GM12878 (cell line): ENCODE data around the gene DPP4. TPM values are rescaled to one million over a fixed set of nuclear protein-coding genes. Genes with fewer than 3 reads are reported as not detected.

Source experiments
- ATAC-seq: fragments of 200-7000 bp; cut with Tn5 transposase; 3 replicates; pipeline ENCODE4 v1.9.1; 2020; ENCODE audit warnings: mild to moderate bottlenecking, moderate library complexity
- BruUV-seq: library from RNA; stranded (reverse); fragments of 400-500 nt; replicated peaks from 2 replicates; lab custom pipeline; 2021; lab: Mats Ljungman, UMichigan
- CTCF ChIA-PET: fragments of 300-600 bp; sonication (Branson Sonifier 250); formaldehyde crosslinking; extraction: SDS; loops from one replicate; lab custom pipeline; 2021; ENCODE audit warnings: inconsistent platforms; lab: Yijun Ruan, JAX
- POLR2A ChIA-PET: fragments of 350-600 bp; formaldehyde crosslinking; extraction: SDS; loops from one replicate; lab custom pipeline; 2021; ENCODE audit warnings: inconsistent platforms; lab: Charles Lee
- RAD21 ChIA-PET: fragments of 300-600 bp; sonication (Branson Sonifier 250); formaldehyde crosslinking; loops from one replicate; lab custom pipeline; 2023; ENCODE audit warnings: antibody characterized with exemption; ENCODE audit not compliant: unreplicated experiment; lab: Charles Lee
- SMC1A ChIA-PET: fragments of 300-600 bp; sonication (Branson Sonifier 250); formaldehyde crosslinking; loops from one replicate; lab custom pipeline; 2023; ENCODE audit not compliant: unreplicated experiment, uncharacterized antibody; lab: Charles Lee
- DNase-seq: peaks from one replicate; pipeline ENCODE4 v3.0.0-alpha.2; 2011; ENCODE audit warnings: low read depth, low spot score
- FAIRE-seq: peaks from 3 replicates; lab custom pipeline; 2011; peaks lifted over from hg19 to GRCh38; lab: Jason Lieb, UNC
- H2AFZ ChIP-seq: 2 replicates; pipeline ENCODE4 v1.6.0; 2011; ENCODE audit warnings: low read depth, low read length, control low read depth; ENCODE audit not compliant: control insufficient read depth
- H3K27ac ChIP-seq: 2 replicates; pipeline ENCODE4 v1.5.1; 2011; ENCODE audit warnings: control low read depth; ENCODE audit not compliant: control insufficient read depth, insufficient read depth
- H3K27me3 ChIP-seq, 2 experiments: replicated peaks in 1 of 2; 2 replicates each; pipeline versions ENCODE4 v1.6.0 to v1.6.1; 2011; ENCODE audit warnings: low read length in 1 of 2; ENCODE audit not compliant: control insufficient read depth in 2 of 2, insufficient read depth in 2 of 2
- H3K36me3 ChIP-seq, 2 experiments: 2 replicates each; pipeline ENCODE4 v1.5.1; 2011; ENCODE audit warnings: low read length in 1 of 2; ENCODE audit not compliant: control insufficient read depth in 2 of 2, insufficient read depth in 2 of 2
- H3K4me1 ChIP-seq: 2 replicates; pipeline ENCODE4 v1.6.1; 2011; ENCODE audit warnings: mild to moderate bottlenecking, low read length, moderate library complexity, mixed read lengths; ENCODE audit not compliant: control insufficient read depth, insufficient read depth
- H3K4me2 ChIP-seq: 2 replicates; pipeline ENCODE4 v1.6.0; 2011; ENCODE audit warnings: control low read depth; ENCODE audit not compliant: control insufficient read depth, insufficient read depth
- H3K4me3 ChIP-seq: fragments of 200-600 bp; sonication (generic); 2 replicates; pipeline ENCODE4 v1.5.1; 2016
- H3K79me2 ChIP-seq: 2 replicates; pipeline ENCODE4 v1.6.0; 2011; ENCODE audit warnings: low read length; ENCODE audit not compliant: control insufficient read depth, insufficient read depth
- H3K9ac ChIP-seq: 2 replicates; pipeline ENCODE4 v1.8.0; 2011; ENCODE audit warnings: low read length, control low read depth, mixed read lengths; ENCODE audit not compliant: control insufficient read depth, insufficient read depth
- H3K9me3 ChIP-seq: replicated peaks from 3 replicates; pipeline ENCODE4 v1.5.1; 2011; ENCODE audit warnings: mild to moderate bottlenecking, low read length; ENCODE audit not compliant: control insufficient read depth, insufficient read depth
- H4K20me1 ChIP-seq: 2 replicates; pipeline ENCODE4 v1.6.0; 2011; ENCODE audit not compliant: control insufficient read depth, insufficient read depth
- BMI1 ChIP-seq: fragments of 450-650 bp; IDR thresholded peaks from 2 replicates; pipeline ENCODE4 v1.6.1; 2016; ENCODE audit warnings: mild to moderate bottlenecking, moderate library complexity, borderline replicate concordance
- FOS ChIP-seq: IDR thresholded peaks from 3 replicates; pipeline ENCODE4 v1.6.1; 2011; ENCODE audit warnings: borderline replicate concordance; ENCODE audit not compliant: insufficient read length; ENCODE audit errors: extremely low read depth
- GABPA ChIP-seq: IDR thresholded peaks from 2 replicates; pipeline ENCODE4 v1.6.1; 2014; ENCODE audit warnings: antibody characterized with exemption, low read depth, mild to moderate bottlenecking, inconsistent platforms
- KAT2A ChIP-seq: conservative IDR thresholded peaks from 2 replicates; pipeline ENCODE4 v1.6.1; 2011; ENCODE audit warnings: low read depth, low read length; ENCODE audit not compliant: control insufficient read depth
- MEF2A ChIP-seq: IDR thresholded peaks from 2 replicates; pipeline ENCODE4 v1.6.1; 2011; ENCODE audit warnings: low read depth, mild to moderate bottlenecking, low read length, moderate library complexity; ENCODE audit not compliant: insufficient read depth
- MYB ChIP-seq: fragments of 150-350 bp; IDR thresholded peaks from 2 replicates; pipeline ENCODE4 v1.6.1; 2014; ENCODE audit warnings: mild to moderate bottlenecking, low read depth, low read length, borderline replicate concordance
- NFYB ChIP-seq: IDR thresholded peaks from 2 replicates; pipeline ENCODE4 v1.6.1; 2011; ENCODE audit warnings: low read depth, mild to moderate bottlenecking, low read length, improper control_type of control experiment, moderate library complexity; ENCODE audit not compliant: insufficient read depth
- RB1 ChIP-seq: fragments of 450-650 bp; formaldehyde crosslinking; IDR thresholded peaks from 2 replicates; pipeline ENCODE4 v1.6.1; 2017; ENCODE audit warnings: mild to moderate bottlenecking, borderline replicate concordance
- SREBF1 ChIP-seq: IDR thresholded peaks from 2 replicates; pipeline ENCODE4 v1.6.1; 2012; ENCODE audit warnings: mild to moderate bottlenecking, low read length
- SREBF2 ChIP-seq: IDR thresholded peaks from 2 replicates; pipeline ENCODE4 v1.6.1; 2012; ENCODE audit warnings: mild to moderate bottlenecking, low read length
- TARDBP ChIP-seq: IDR thresholded peaks from 2 replicates; pipeline ENCODE4 v1.6.1; 2016; ENCODE audit warnings: borderline replicate concordance
- ZNF274 ChIP-seq: IDR thresholded peaks from one replicate; pipeline ENCODE4 v1.8.0; 2011; ENCODE audit not compliant: insufficient read length, insufficient read depth
- WGBS: methylation state at CpG from one replicate; pipeline ENCODE4 v1.1.6; 2016; ENCODE audit warnings: low lambda C conversion rate; ENCODE audit not compliant: insufficient replicate concordance, insufficient coverage; ENCODE audit errors: missing lambda C conversion rate; 5-methylcytosine and 5-hydroxymethylcytosine counted together
- in situ Hi-C: fragments of 300-500 bp; cut with MboI; formaldehyde crosslinking; loops from 9 replicates; pipeline ENCODE4 v1.14.3; 2018; ENCODE audit warnings: mixed read lengths
- intact Hi-C: fragments of 100-400 bp; cut with micrococcal nuclease; formaldehyde crosslinking; loops from one replicate; pipeline ENCODE4 v1.14.2; 2022; ENCODE audit not compliant: unreplicated experiment
- polyA plus RNA-seq, 11 experiments: library from polyadenylated mRNA; depleted of rRNA in 4 of 11; unstranded in 6 of 11; stranded (reverse) in 5 of 11; fragments of >200 nt; fragmentation: Nextera tagmentation in 4 of 11; fragmentation: Illumina TruSeq in 1 of 11; extraction: Ambion mirVana in 4 of 11; extraction: Trizol in 1 of 11; gene quantifications; 1 replicate in 1 of 11; 2 replicates in 10 of 11; pipeline versions ENCODE4 v1.2.1 to v1.2.3, GENCODE V29; 2011 to 2016; ENCODE audit warnings: inconsistent platforms in 2 of 11, missing spikeins in 2 of 11, low read depth in 1 of 11
- total RNA-seq, 4 experiments: library from RNA; depleted of rRNA in 3 of 4; stranded (reverse); fragments of >200 nt in 3 of 4; fragmentation: Illumina TruSeq in 1 of 4; extraction: Trizol in 1 of 4; gene quantifications; 2 replicates each; pipeline versions ENCODE4 v1.2.1 to v1.2.3, GENCODE V29; 2013 to 2021

DPP4 gene
- total and polyA plus RNA-seq, 10 of the 15 experiments (the other 5 are each of a cell fraction or from before 2014, with no cell fraction given) = 4.1 to 11.4 (median 9.3) TPM

- 45% methylated on average over 4 of the region's 4 CpGs for WGBS
Observed at GRCh38 chr2:162107361-162107901, 33.4 kb upstream of the DPP4 start.

DNA sequence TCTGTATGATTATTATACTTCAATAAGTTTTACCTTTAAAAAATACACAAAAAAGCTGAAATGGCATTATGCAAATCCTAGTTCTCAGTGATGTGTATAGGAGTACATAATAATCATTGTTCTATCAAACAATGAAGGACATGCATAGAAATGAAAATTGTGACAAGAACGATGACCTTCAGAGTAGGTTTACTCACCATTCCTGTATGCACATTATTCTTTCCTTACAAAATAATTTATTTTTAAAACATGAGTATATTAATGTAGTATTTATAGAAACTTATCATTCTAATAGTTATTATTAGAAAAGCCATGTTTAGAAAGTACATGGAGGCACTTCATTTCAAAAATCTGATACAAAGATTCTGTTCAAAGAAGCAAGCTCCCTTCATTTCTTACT lies 32.7 kb upstream of the DPP4 start:
- 70% methylated on average over 1 of the region's 1 CpG for WGBS
- in situ Hi-C loops = no loop called here

More at GRCh38 chr2:162107361-162107901, 33.4 kb upstream of the DPP4 start:
- ChIA-PET CTCF (interaction anchor here (1.2 to 2.9 kb wide), 2 partner anchors 15 to 99 kb away, joined by 4 to 9 read pairs; no protein-coding TSS in a partner anchor), RAD21 (no interaction called here), POLR2A (no interaction called here), SMC1A (interaction anchor here (0.9 to 1.3 kb wide), 2 partner anchors 10 to 521 kb away, joined by 3 read pairs; no protein-coding TSS in a partner anchor)
- DNase-seq = no peak
- Histone ChIP-seq H3K27me3 (no peaks in the 10 kb centered on the region), H3K9ac (no peak overlapping the region), H3K4me2 (no peak overlapping the region), H3K4me3 (no peak overlapping the region), H3K36me3 (no peaks in the 10 kb centered on the region), H3K27ac (no peak overlapping the region), H3K79me2 (no peaks in the 10 kb centered on the region), H3K4me1 (no peaks in the 10 kb centered on the region), H3K9me3 (no peaks in the 10 kb centered on the region), H4K20me1 (no peaks in the 10 kb centered on the region), H2AFZ (no peak overlapping the region)
- TF ChIP-seq BMI1 = no peak
- TF ChIP-seq TARDBP = no peak
- no peak for TF ChIP-seq MYB
- no peak for TF ChIP-seq GABPA
- TF ChIP-seq NFYB = no peak
- TF ChIP-seq RB1 = no peak
- TF ChIP-seq SREBF2 = no peak
- TF ChIP-seq FOS = no peak
- no peak for TF ChIP-seq KAT2A
- TF ChIP-seq MEF2A = no peak
- TF ChIP-seq ZNF274 = no peak
- no TSS peak for BruUV-seq
- in situ Hi-C loops = no loop called here
- ATAC-seq = no peak
- no peak for FAIRE-seq
- intact Hi-C loops = no loop called here

More for the DNA sequence above, 32.7 kb upstream of the DPP4 start:
- no peak for FAIRE-seq
- no peaks in the 10 kb centered on the region for H3K4me1 ChIP-seq
- ChIA-PET SMC1A (interaction anchor here (0.9 kb wide), 1 partner anchor 10 kb away, joined by 3 read pairs; no protein-coding TSS in a partner anchor), CTCF (interaction anchor here (0.9 to 2.9 kb wide), 4 partner anchors 11 to 99 kb away, joined by 3 to 9 read pairs (median 5); no protein-coding TSS in a partner anchor), RAD21 (no interaction called here), POLR2A (no interaction called here)
- no peak overlapping the region for H3K9ac ChIP-seq
- H3K79me2 ChIP-seq = no peaks in the 10 kb centered on the region
- H4K20me1 ChIP-seq = no peaks in the 10 kb centered on the region
- no peak overlapping the region for H2AFZ ChIP-seq
- TF ChIP-seq SREBF1 = no peak
- no peaks in the 10 kb centered on the region for H3K27me3 ChIP-seq
- DNase-seq = no peak
- no peak overlapping the region for H3K27ac ChIP-seq
- no peaks in the 10 kb centered on the region for H3K9me3 ChIP-seq
- H3K4me2 ChIP-seq = no peak overlapping the region
- BruUV-seq = no TSS peak
- no peaks in the 10 kb centered on the region for H3K36me3 ChIP-seq
- H3K4me3 ChIP-seq = no peak overlapping the region
- ATAC-seq = no peak
- intact Hi-C loops = no loop called here
